ENCODE measurements around the gene FOXA3.

Gene FOXA3

DNA sequence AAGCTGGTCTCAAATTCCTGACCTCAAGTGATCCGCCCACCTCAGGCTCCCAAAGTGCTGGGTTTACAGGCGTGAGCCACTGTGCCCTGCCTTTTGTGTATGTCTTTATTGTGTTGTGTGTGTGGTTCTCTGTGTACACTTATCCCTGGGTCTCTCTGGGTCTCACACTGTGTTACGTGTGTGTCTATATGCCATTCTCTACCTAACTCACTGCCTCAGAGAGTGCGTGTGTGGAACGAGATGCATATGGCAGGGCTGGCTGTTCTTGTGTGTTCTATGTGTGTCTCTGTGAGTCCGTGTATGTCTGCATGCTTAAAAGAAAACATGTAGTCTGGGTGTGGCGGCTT, 10.5 kb downstream of the FOXA3 start:
- no peak for DNase-seq

GRCh38 chr19:45876161-45876410, 12.0 kb downstream of the FOXA3 start:
- no peak for DNase-seq

DNA sequence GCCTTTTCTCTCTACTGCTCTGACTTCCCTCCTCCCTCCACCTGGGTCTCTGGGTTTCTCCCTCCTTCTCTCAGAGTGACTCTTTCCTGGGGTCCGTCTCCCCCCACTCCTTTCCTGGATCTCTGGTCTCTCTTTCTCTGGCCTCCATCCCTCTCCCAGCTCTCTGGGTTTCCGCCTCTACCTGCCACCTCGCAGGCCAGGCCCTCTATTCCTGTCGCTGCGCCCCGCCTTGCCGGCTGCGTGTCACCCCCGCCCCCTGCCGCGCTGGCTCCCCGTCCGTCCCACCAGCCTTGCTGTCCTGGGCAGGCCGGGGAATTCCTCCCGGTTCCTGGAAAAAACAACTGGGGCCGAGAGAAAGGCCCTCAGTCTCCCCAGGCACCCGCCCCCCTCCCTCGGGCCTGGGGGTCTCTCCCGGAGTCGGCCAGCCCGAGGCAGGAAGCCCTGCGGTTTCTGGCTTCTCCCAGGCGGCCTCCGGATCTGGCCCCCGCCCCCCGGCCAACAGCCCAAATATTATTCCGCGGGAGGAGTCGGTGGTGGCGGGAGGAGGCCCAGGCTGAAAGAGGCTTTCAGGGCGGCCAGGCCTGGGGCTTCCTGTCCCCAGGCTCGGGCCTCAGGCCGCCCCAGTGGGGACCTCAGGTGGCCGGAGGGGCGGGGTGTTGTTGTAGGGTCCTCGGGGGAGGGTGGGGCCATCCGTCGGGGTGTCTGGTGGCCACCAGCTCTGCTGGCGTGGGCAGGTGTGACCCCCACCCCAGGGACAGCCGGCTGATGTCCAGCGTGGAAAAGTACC, 12.5 kb downstream of the FOXA3 start:
- DNase-seq, result peak; percentile 3

GRCh38 chr19:45878043-45878794, 14.1 kb downstream of the FOXA3 start:
- DNase-seq, result no peak

GRCh38 chr19:45879055-45879454, 14.9 kb downstream of the FOXA3 start:
- DNase-seq, result no peak

DNA sequence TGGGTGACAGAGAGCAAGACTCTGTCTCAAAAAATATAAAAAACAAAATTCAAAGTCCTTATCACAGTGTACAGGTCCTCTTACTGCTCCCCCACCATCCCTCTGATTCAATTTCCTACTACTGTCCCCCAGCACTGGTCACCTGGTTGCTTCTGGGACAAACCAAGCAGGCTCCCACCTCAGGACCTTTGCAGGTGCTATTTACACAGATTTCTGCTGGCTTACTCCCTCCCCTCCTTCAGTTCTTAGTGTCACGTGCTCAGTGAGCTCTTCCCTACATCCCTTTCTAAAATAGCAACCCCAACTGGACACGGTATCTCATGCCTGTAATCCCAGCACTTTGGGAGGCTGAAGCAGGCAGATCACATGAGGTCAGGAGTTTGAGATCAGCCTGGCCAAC, 15.8 kb downstream of the FOXA3 start:
- DNase-seq, result no peak

DNA sequence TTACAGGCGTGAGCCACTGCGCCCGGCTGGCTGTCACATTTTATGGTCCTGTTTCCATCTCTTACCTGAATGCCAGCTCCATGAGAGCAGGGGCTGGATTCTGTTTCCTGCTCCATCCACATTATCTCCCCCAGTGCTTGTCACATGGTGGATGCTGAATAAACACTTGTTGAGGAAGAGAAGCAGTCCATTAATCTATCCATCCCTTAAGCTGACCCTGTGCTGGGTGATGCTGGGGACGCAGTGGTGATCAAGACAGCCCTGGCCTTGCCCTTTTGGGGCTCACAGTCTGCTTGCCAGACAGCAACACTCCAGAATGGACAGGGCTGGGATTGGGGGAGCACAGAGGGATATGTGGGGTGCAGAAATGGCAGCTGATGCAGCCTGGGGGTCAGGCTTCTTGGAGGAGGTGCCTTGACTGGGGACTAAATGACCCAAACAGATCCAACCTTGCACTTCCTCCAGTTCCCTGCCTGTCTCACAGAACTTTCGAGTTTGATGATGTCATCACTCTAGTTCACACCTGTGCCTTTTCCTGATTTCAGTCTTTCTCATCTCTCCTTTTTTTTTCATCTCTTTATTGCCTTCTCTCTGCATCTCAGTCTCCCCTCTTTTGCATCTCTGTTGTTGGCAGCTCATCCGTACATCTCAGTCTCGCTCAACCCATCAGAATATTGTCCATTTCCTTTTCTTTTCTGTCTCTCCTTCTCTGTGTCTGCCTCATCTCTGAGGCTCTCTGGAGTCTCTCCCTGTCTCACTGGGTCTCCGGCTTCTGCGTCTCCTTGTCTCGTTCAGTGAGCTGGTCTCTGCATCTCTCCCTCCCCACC, 17.2 kb downstream of the FOXA3 start:
- DNase-seq, result no peak

- no peak for DNase-seq
Observed at GRCh38 chr19:45881909-45882528, 17.9 kb downstream of the FOXA3 start.

- peak; percentile 75 for DNase-seq
Observed at GRCh38 chr19:45882652-45883585, 18.8 kb downstream of the FOXA3 start.

- DNase-seq, result no peak
Observed at GRCh38 chr19:45883586-45883880, 19.4 kb downstream of the FOXA3 start.

DNA sequence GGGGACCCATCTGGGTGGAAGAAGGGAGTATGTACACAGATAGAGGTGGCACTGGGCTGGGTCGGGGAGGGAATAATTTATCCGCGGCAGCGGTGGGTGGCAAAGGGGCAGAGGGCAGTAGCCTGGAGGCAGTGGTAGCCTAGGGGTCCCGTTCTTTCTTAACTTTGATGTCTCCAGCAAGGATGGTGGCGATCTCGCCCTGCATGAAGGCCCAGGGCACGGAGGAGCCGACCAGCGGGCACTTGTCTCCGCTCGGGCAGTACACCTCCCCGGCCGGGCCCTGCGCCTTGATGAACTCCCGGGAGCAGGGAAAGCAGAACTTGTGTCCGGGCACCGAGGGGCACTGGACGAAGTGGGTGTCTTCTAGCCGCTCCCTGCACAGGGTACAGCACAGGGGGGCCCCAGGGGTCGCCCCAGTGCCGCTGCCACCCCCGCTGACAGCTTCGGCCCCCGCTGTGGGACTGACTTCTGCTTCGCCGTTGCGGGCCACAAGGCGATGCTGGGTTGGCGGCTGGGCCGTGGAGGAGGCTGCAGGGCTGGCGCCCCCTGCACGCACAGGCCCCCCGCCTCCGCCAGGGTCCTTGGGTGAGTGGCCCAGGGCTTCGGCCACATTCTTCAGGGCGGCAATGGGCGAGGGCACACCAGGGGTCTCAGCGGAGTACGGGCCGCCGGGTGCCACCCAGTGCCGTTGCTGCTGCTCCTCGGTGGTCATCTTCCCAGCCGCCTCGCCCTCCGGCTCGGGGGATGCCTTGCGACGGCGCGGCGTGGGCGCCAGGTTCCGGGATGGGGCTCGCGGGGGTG, 20.0 kb downstream of the FOXA3 start:
- no peak for DNase-seq

GRCh38 chr19:45884682-45885555, 20.8 kb downstream of the FOXA3 start:
- no peak for DNase-seq

DNA sequence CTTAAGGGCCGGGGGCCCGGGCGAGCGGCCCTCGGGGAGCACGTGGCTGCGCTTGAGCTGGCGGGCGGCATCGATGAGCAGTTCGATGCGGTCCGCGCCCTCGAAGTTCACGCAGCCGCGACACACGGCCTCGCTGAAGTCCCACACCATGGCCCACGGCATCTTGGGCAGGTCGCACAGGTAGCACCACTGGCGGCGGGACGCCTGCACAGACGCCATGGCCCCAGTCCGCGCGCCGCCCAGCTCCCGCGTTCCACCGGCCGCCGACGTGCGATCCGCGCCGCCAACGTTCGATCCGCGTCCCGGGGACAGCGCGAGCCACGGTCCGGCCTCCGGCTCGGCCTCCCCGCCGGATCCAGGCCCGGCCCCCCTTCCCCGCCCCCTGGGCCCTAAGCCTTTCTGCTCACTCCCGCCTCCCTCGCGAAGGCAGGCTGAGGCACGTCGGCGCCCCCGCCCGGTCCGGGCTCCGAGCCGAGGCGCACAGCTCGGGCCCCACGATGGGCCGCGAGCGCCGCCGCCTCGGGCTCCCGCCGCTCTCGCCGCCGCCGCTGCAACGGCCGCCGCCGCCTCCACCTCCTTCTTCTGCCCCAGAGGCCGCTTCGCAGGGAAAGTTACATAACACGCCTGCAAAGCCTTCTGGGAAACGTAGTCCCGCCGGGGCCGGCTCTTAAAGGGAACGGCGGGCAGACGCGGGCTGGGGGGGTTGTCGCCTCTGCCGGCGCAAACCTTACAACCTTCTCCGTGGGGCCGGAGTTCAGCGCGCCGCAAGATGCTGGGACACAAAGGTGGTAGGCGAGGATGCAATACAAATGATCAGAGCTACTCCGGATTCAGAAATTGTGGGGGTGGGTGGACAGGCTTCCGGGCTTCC, 21.7 kb downstream of the FOXA3 start, which contains the start of gene IRF2BP1:
Gene IRF2BP1 (minus strand): TSS at position 586 of the 871 bp plus-strand sequence. CDS start 367 bp downstream, at position 219.
- peak; percentile 90 for DNase-seq

- DNase-seq, result peak; percentile 89
Observed at GRCh38 chr19:45886427-45887199, 22.5 kb downstream of the FOXA3 start.

DNA sequence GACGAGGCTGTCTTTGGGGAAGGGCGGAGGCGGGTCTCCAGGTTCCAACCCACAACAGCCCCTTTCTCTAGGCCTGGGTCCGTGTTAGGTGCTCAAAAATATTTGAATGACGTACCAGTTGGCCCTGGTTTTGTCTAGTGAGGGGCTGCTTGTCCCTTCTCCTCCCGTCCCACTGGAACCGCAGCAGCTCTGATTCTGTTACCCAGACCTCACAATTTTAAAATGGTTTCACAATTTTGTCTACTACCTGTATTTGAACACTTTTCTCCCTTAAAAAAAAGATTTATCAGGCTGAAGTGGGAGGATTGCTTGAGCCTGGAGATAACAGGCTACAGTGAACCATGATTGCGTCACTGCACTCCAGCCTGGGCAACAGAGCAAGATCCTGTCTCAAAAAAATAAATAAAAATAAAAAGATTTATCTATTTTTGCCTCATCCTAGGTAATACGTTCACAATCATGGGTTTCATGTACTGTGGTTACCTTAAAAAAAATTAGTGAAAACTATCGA, 23.1 kb downstream of the FOXA3 start:
- no peak for DNase-seq

DNA sequence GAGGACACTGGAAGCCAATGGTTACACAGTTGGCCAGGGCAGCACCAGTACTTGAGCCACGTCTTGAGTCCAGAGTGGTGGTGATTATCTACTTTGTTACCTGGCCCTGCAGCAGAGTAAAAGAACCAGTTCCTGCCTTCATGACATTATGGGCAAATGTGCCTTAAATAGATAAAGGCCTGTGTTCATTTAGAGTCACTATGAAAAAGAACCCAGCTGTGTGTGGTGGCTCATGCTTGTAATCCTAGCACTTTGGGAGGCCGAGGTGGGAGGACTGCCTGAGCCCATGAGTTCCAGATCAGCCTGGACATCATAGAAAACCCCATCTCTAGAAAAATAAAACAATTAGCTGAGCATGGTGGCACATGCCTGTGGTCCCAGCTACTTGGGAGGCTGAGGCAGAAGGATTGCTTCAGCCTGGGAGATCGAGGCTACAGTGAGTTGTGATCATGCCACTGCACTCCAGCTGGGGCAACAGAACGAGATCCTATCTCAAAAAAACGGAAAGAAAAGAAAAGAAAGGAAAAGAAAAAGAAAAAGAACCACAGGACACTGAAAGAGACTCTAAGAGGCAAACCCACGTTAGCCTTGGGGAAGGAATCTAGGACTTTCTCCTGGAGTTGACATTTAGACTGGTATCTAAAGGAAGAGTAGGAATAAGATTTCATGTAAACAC, 25.2 kb downstream of the FOXA3 start:
- no peak for DNase-seq

DNA sequence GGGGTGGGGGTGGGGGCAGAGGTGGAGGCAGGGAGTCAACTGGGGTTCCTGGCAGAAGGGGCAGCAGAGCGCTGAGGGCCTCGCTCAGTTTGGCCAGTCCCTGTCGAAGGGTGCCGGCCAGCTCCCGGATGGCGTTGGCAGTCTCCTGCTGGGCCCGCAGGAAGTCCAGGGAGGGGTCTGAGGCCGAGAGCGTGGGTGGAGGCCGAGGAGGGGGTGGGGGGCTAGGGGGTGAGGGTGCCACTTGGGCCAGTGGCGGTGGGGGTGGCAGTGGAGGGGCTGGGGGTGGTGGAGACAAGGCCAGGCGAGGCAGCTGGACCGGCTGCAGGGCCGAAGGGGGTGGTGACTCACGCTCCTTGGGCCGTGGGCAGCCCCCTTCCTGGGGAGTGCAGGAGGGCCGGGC, 26.8 kb downstream of the FOXA3 start:
- no peak for DNase-seq

- DNase-seq, result no peak
Observed at GRCh38 chr19:45895519-45895972, 31.4 kb downstream of the FOXA3 start.

Measured in central memory CD4-positive, alpha-beta T cell (primary cell).